Spleen (tissue), 7 donors: ENCODE data around the gene MCC.

Experiments used
- POLR2AphosphoS5 ChIP-seq, 3 donors: sonication (generic); formaldehyde crosslinking; IDR thresholded peaks; one replicate each; pipeline ENCODE4 v1.5.1; 2017; ENCODE audit warnings: antibody characterized with exemption in 3 of 3
- TF ChIP-seq, protein P1 (sequence below), 11 experiments: fragments of 200-600 bp in 7 of 11; fragments of 450-650 bp in 4 of 11; sonication (generic) in 4 of 11; IDR thresholded peaks in 8 of 11; conservative IDR thresholded peaks in 3 of 11; 1 replicate in 7 of 11; 2 replicates in 4 of 11; pipeline versions ENCODE4 v1.4.0 to v1.8.0; 2016 to 2021; ENCODE audit warnings: antibody characterized with exemption in 11 of 11, inconsistent platforms in 4 of 11, mild to moderate bottlenecking in 1 of 11
- donor health status: DM: no; HTN: no; CAD: no; lungs with moderate emphysema.
- donor health status: DM: no; HTN: no; CAD: no.
- donor health status: DM: no; HTN: no; CAD: no.

DNA sequence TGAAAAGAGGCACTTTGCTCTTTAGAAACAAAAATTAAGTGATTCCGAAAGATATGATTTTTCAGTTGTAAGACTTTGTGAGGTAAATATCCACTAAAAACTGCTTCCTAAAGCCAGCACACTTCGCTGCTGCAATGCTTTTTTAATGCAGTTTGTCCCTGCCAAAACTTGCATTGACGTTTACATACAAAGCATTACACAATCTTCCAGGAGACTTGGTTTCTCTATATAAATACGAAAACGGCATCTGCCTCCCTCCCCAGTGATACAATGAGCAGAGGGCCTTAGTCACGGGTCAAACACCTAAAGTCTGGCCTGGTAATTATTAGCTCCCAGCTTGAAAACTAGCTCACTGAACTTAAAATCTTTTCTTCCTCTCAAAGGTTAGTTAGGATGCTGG is 224.2 kb downstream of the MCC start:
- TF ChIP-seq, protein P1, sequence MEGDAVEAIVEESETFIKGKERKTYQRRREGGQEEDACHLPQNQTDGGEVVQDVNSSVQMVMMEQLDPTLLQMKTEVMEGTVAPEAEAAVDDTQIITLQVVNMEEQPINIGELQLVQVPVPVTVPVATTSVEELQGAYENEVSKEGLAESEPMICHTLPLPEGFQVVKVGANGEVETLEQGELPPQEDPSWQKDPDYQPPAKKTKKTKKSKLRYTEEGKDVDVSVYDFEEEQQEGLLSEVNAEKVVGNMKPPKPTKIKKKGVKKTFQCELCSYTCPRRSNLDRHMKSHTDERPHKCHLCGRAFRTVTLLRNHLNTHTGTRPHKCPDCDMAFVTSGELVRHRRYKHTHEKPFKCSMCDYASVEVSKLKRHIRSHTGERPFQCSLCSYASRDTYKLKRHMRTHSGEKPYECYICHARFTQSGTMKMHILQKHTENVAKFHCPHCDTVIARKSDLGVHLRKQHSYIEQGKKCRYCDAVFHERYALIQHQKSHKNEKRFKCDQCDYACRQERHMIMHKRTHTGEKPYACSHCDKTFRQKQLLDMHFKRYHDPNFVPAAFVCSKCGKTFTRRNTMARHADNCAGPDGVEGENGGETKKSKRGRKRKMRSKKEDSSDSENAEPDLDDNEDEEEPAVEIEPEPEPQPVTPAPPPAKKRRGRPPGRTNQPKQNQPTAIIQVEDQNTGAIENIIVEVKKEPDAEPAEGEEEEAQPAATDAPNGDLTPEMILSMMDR (IDR thresholded peaks at IDR 0.05 in 8 of 11, conservative IDR thresholded peaks at IDR 0.05 in 3 of 11) = no peak
- no peak for TF ChIP-seq POLR2AphosphoS5 (IDR thresholded peaks at IDR 0.05)
